ENCODE results near the gene COLEC12.

Gene COLEC12

DNA sequence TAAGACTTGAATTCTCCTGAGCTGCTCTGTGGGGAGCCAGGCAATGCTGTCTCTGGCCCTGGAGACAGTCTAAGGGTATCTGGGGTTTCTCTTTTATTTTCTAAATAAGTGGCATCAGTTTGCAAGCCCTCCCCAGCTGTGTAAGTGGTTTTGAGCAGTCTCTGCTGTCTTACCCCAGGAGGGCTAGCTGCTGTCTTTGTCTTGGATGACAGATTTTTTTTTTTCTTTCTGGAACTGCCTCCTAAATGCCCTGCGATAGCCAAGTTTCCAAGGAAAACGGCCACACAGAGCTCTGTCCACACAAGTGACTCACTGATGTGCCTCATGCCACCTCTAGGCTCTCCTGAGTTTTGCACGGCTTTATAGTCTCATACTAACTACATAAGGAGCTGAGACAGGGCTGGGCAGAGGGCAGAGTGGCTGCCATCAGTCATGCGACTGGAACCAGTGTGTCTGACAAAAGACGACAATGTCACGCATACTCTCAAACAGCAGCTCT, 195.4 kb downstream of the COLEC12 start:
- DNase-seq: no peak
- H3K27me3 ChIP-seq: no peaks in the 10 kb centered on the region
- no peak overlapping the region for H3K4me3 ChIP-seq (ENCODE audit: low read depth, low read length)
- no peaks in the 10 kb centered on the region for H3K4me1 ChIP-seq
- no peaks in the 10 kb centered on the region for H3K9me3 ChIP-seq
- TF ChIP-seq, protein P1, sequence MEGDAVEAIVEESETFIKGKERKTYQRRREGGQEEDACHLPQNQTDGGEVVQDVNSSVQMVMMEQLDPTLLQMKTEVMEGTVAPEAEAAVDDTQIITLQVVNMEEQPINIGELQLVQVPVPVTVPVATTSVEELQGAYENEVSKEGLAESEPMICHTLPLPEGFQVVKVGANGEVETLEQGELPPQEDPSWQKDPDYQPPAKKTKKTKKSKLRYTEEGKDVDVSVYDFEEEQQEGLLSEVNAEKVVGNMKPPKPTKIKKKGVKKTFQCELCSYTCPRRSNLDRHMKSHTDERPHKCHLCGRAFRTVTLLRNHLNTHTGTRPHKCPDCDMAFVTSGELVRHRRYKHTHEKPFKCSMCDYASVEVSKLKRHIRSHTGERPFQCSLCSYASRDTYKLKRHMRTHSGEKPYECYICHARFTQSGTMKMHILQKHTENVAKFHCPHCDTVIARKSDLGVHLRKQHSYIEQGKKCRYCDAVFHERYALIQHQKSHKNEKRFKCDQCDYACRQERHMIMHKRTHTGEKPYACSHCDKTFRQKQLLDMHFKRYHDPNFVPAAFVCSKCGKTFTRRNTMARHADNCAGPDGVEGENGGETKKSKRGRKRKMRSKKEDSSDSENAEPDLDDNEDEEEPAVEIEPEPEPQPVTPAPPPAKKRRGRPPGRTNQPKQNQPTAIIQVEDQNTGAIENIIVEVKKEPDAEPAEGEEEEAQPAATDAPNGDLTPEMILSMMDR (IDR thresholded peaks at IDR 0.05; ENCODE audit: low read depth, low read length): no peak
- no peaks in the 10 kb centered on the region for H3K36me3 ChIP-seq

DNA sequence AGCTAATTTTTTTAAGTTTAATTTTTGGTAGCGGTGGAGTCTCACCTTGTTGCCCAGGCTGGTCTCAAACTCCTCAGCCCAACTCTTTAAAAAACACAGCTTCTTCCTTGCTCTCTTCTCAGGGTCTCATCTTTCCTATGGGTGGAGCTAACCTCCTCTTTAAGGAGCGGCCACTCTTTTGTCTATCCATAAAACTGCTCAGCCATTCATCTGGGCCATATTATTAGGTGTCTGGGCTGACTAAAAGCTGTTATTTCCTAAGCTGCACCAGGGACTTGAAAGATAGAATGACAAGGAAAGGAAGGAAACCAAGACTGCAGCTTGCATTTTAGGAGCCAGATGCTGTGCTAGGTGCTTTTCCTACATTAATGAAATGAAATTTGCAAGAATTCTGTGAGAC, 196.9 kb downstream of the COLEC12 start:
- TF ChIP-seq, protein P1 (IDR thresholded peaks at IDR 0.05; ENCODE audit: low read depth, low read length): no peak
- no peaks in the 10 kb centered on the region for H3K36me3 ChIP-seq
- H3K4me3 ChIP-seq (ENCODE audit: low read depth, low read length): no peak overlapping the region
- no peak for DNase-seq
- no peaks in the 10 kb centered on the region for H3K27me3 ChIP-seq
- no peaks in the 10 kb centered on the region for H3K4me1 ChIP-seq
- no peaks in the 10 kb centered on the region for H3K9me3 ChIP-seq

DNA sequence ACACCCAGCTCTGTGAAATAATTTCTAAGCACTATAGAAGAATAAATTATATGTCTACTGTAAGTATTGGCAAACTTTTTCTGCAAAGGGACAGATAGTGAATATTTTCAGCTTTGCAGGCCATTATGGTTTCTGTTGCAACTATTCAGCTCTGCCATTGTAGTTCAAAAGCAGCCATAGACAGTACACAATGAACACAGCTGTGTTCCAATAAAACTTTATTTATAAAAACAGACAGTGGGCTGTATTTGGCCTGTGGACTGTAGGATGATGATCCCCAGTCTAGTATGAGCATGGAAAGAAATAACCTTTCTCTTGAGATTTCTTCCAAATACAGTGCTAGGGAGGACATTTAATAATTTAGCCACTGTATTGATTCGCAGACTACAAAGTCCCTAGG, 197.5 kb downstream of the COLEC12 start:
- no peaks in the 10 kb centered on the region for H3K27me3 ChIP-seq
- no peaks in the 10 kb centered on the region for H3K9me3 ChIP-seq
- no peaks in the 10 kb centered on the region for H3K36me3 ChIP-seq
- no peaks in the 10 kb centered on the region for H3K4me1 ChIP-seq
- H3K4me3 ChIP-seq (ENCODE audit: low read depth, low read length): no peak overlapping the region
- no peak for DNase-seq
- TF ChIP-seq, protein P1 (IDR thresholded peaks at IDR 0.05; ENCODE audit: low read depth, low read length): no peak

DNA sequence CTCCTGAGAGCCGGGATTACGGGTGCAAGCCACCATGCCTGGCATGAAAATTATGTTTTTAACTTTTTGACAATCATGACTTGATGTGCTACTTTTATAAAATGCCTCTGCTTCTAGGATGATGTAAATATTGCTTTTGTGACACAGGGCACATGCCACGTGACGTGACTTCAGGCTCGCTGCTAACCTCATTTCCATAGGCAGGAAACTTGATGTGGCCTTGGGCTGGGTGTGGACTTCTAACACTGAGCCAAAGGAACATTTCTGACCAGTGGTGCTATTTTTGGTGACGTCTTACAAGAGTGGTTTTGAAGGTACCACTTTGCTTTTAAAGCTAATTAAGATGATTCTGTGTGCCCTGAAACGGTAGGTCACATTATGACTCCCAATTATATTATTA, 198.4 kb downstream of the COLEC12 start:
- DNase-seq: no peak
- Histone ChIP-seq H3K27me3 (no peaks in the 10 kb centered on the region), H3K4me1 (no peaks in the 10 kb centered on the region), H3K36me3 (no peaks in the 10 kb centered on the region), H3K9me3 (no peaks in the 10 kb centered on the region), H3K4me3 (ENCODE audit: low read depth, low read length) (no peak overlapping the region)
- TF ChIP-seq, protein P1 (IDR thresholded peaks at IDR 0.05; ENCODE audit: low read depth, low read length): no peak

GRCh38 chr18:297936-298335, 202.6 kb downstream of the COLEC12 start:
- H3K36me3 ChIP-seq: no peaks in the 10 kb centered on the region
- TF ChIP-seq, protein P1 (IDR thresholded peaks at IDR 0.05; ENCODE audit: low read depth, low read length): no peak

DNA sequence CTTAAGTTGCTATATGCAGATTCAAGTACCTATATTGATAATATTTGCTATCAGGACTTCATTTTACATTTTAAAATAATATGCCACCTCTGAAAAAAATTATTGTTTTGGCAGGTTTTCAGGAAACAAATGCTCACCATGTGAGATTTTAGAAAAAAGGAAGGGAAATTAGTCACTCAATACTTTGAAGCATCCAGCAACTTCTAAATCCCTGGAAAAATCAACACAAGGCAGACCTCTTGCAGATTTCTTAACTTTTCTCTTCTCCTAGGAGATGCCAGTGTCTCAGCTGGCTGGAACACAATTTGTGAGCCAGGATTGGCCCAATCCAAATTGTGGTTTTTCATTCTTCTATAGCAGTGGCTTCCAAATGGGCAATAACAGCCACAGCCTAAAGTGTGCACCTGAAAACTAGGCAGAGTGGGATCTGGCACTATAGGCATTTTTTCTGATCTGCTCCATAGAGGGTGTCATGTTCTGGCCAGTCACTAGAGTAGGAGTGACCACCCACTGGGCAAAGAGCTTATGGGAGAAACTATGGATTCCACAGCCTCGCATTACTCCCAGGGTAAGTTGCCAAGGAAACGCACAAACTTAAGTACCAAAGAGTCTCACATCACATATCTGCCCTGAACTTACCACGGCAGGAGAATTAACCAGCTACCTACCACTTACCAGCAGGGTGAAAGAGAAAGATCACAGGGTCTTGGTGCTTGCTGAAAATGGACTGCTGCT, 204.6 kb downstream of the COLEC12 start:
- Histone ChIP-seq H3K4me3 (ENCODE audit: low read depth, low read length) (no peak overlapping the region), H3K36me3 (no peaks in the 10 kb centered on the region), H3K9me3 (no peaks in the 10 kb centered on the region), H3K27me3 (no peaks in the 10 kb centered on the region), H3K4me1 (no peaks in the 10 kb centered on the region)
- TF ChIP-seq, protein P1 (IDR thresholded peaks at IDR 0.05; ENCODE audit: low read depth, low read length): no peak
- DNase-seq: no peak

More at GRCh38 chr18:297936-298335, 202.6 kb downstream of the COLEC12 start:
- no peak for DNase-seq
- no peaks in the 10 kb centered on the region for H3K27me3 ChIP-seq
- no peaks in the 10 kb centered on the region for H3K9me3 ChIP-seq
- H3K4me1 ChIP-seq: no peaks in the 10 kb centered on the region
- no peak overlapping the region for H3K4me3 ChIP-seq (ENCODE audit: low read depth, low read length)
